ENCODE data around the gene PARVA. TPM values are rescaled to one million over a fixed set of nuclear protein-coding genes. Genes with fewer than 3 reads are reported as not detected.

Gene PARVA
- total and polyA plus RNA-seq, 2 of the 8 experiments (the other 6 are each of a cell fraction or from before 2014, with no cell fraction given), result 3.1 to 13.5 TPM

- Histone ChIP-seq H3K27ac (ENCODE audit: low read depth, low read length) (no peak overlapping the region), H3K9me3 (ENCODE audit: insufficient read depth in 2 of 2, low read depth in 1 of 2, low read length in 1 of 2) (peaks cover 3 to 12% of the 10 kb centered on the region in 2 experiments; a peak in 2 of 4 replicates), H3K79me2 (ENCODE audit: control insufficient read depth in 1 of 2, insufficient read depth in 2 of 2, low read length in 2 of 2) (no peaks in the 10 kb centered on the region), H2AK5ac (ENCODE audit: low read depth, low read length) (no peak overlapping the region), H4K91ac (replicated peaks; ENCODE audit: insufficient read length, low read length) (no peak overlapping the region), H3K4ac (replicated peaks; ENCODE audit: insufficient read length, low read depth, low read length) (no peak overlapping the region), H3K36me3 (ENCODE audit: control insufficient read depth in 2 of 4, insufficient read depth in 4 of 4, low read length in 3 of 4) (no peaks in the 10 kb centered on the region), H3K27me3 (replicated peaks in 1 of 4; ENCODE audit: control insufficient read depth in 3 of 4, extremely low read depth in 1 of 4, insufficient read depth in 3 of 4, low read length in 3 of 4) (peaks cover 0 to 1% (median 0%) of the 10 kb centered on the region in 4 experiments; a peak in 1 of 7 replicates), H3K18ac (ENCODE audit: extremely low read depth, low read length) (no peak overlapping the region), H4K5ac (ENCODE audit: insufficient read length, low read depth, low read length) (no peak overlapping the region), H3K23ac (ENCODE audit: insufficient read length) (no peak overlapping the region), H2BK15ac (ENCODE audit: low read length) (no peak overlapping the region), H3K4me2 (ENCODE audit: insufficient read depth in 1 of 2, low read depth in 2 of 2, low read length in 2 of 2) (no peak overlapping the region), H2BK12ac (ENCODE audit: low read depth, low read length) (no peak overlapping the region), H3K9ac (replicated peaks in 1 of 4; ENCODE audit: extremely low read depth in 1 of 4, low read depth in 3 of 4, low read length in 3 of 4) (no peak overlapping the region), H3K4me3 (ENCODE audit: extremely low read depth in 1 of 4, insufficient read depth in 2 of 4, low read depth in 3 of 4, low read length in 4 of 4) (no peak overlapping the region), H3K56ac (replicated peaks; ENCODE audit: insufficient read length, low read depth, low read length) (no peak overlapping the region), H3K14ac (ENCODE audit: insufficient read length) (no peak overlapping the region), H4K20me1 (replicated peaks in 1 of 2; ENCODE audit: control insufficient read depth in 1 of 2, insufficient read depth in 2 of 2, low read length in 2 of 2) (no peaks in the 10 kb centered on the region), H4K8ac (ENCODE audit: extremely low read depth, insufficient read depth, low read length) (no peak overlapping the region), H2BK5ac (ENCODE audit: low read depth, low read length) (no peak overlapping the region), H2BK120ac (replicated peaks; ENCODE audit: low read depth, low read length) (no peak overlapping the region), H3K79me1 (ENCODE audit: low read depth, low read length) (no peaks in the 10 kb centered on the region), H3K4me1 (replicated peaks in 1 of 4; ENCODE audit: control insufficient read depth in 3 of 4, insufficient read depth in 4 of 4, low read length in 3 of 4) (no peaks in the 10 kb centered on the region), H2BK20ac (ENCODE audit: low read length) (no peak overlapping the region), H2AFZ (ENCODE audit: low read length) (no peak overlapping the region), H3K23me2 (ENCODE audit: low read depth, low read length) (no peaks in the 10 kb centered on the region)
- ChIA-PET CTCF (ENCODE audit: partially characterized antibody) (interaction anchor here (1.5 to 2.7 kb wide), 2 partner anchors 8 to 26 kb away, joined by 3 to 9 read pairs; no protein-coding TSS in a partner anchor), POLR2A (ENCODE audit: partially characterized antibody) (no interaction called here)
- WGBS, 2 experiments (ENCODE audit: extremely low coverage in 1 of 2, insufficient coverage in 1 of 2, insufficient read length in 1 of 2, insufficient replicate concordance in 2 of 2, low coverage in 1 of 2, low lambda C conversion rate in 2 of 2, missing lambda C conversion rate in 1 of 2), result 91% methylated on average over 5 of the region's 5 CpGs; no CpG with 5 or more reads in 1 of the 2 experiments
- no peak for DNase-seq (ENCODE audit: low read depth in 1 of 2, low spot score in 2 of 2)
- no peak for FAIRE-seq
- TF ChIP-seq CTBP2 (IDR thresholded peaks at IDR 0.05; ENCODE audit: borderline replicate concordance, insufficient read depth, insufficient read length, low read length) (no peak), RFX5 (IDR thresholded peaks at IDR 0.05; ENCODE audit: borderline replicate concordance, low read depth, low read length) (no peak), TCF12 (IDR thresholded peaks at IDR 0.05; ENCODE audit: low read depth, low read length) (no peak), CREB1 (IDR thresholded peaks at IDR 0.05) (no peak), E2F6 (IDR thresholded peaks at IDR 0.05) (no peak), MAX (IDR thresholded peaks at IDR 0.05) (no peak), JUND (IDR thresholded peaks at IDR 0.05; ENCODE audit: low read length) (no peak), BRCA1 (IDR thresholded peaks at IDR 0.05; ENCODE audit: low read depth, low read length) (no peak), BCL11A (IDR thresholded peaks at IDR 0.05; ENCODE audit: low read depth in 2 of 2, low read length in 2 of 2) (no peak), GTF2F1 (IDR thresholded peaks at IDR 0.05; ENCODE audit: borderline replicate concordance, low read depth, low read length) (no peak), RBBP5 (IDR thresholded peaks at IDR 0.05; ENCODE audit: borderline replicate concordance, low read depth, low read length) (no peak), CHD1 (IDR thresholded peaks at IDR 0.05; ENCODE audit: low read depth, low read length) (no peak), EGR1 (IDR thresholded peaks at IDR 0.05; ENCODE audit: borderline replicate concordance, low read depth, low read length) (no peak), SP2 (IDR thresholded peaks at IDR 0.05; ENCODE audit: low read length) (no peak), POU5F1 (IDR thresholded peaks at IDR 0.05; ENCODE audit: low read depth, low read length) (no peak)
Observed at GRCh38 chr11:12461516-12461915, 84.1 kb downstream of the PARVA start.

Measured in H1 (cell line).